HuH-7 (cell line): ENCODE measurements around the gene SUCO.

Experiments used
- DNase-seq: peaks from one replicate; pipeline ENCODE4 v3.0.0; 2011; ENCODE audit warnings: low spot score

Gene SUCO

DNA sequence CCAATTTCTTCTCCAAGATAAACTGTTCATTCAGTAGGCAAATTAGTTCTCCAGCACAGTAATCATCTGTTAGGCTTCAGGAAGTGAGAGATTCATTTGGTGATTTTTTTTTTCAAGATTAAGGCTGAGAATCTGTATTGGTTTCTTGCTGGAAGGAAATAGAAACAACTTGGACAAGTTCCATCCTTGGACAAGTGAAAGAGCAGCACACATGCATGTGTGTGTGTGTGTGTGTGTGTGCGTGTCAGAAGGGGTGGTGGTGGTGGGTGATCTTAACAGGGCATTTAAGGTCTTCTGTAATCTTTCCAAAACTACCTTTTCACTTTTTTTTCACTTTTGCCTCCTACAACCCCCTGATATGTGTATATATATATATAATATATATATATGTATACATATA is 15.9 kb upstream of the SUCO start:
- DNase-seq, result no peak

DNA sequence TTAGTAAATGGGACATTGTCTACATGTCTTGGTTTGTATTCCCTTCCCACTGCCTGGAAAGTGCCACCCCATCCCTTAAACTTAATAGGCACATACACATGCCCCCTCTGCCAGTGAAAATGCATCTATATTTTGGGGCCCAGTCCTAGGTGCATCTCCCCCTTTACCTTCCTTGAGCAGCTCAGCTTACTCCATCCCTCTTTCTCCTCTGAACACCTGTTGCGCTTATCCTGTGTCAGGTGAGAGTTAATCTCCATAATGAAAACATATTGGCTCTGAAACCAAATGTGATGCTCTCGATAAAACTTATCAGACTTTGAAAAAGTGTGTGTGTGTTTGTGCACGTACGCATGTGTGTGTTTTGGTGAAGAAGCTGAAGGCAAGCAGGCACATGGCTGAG is 15.4 kb upstream of the SUCO start:
- no peak for DNase-seq

- no peak for DNase-seq
Measured at GRCh38 chr1:172529304-172529703, 3.6 kb upstream of the SUCO start.

- DNase-seq, result no peak
Measured at GRCh38 chr1:172530000-172530399, 3.0 kb upstream of the SUCO start.

- DNase-seq, result no peak
Measured at GRCh38 chr1:172531412-172532182, 1.4 kb upstream of the SUCO start.

GRCh38 chr1:172532183-172532699 is 709 bp upstream of the SUCO start:
- peak; percentile 84 for DNase-seq

DNA sequence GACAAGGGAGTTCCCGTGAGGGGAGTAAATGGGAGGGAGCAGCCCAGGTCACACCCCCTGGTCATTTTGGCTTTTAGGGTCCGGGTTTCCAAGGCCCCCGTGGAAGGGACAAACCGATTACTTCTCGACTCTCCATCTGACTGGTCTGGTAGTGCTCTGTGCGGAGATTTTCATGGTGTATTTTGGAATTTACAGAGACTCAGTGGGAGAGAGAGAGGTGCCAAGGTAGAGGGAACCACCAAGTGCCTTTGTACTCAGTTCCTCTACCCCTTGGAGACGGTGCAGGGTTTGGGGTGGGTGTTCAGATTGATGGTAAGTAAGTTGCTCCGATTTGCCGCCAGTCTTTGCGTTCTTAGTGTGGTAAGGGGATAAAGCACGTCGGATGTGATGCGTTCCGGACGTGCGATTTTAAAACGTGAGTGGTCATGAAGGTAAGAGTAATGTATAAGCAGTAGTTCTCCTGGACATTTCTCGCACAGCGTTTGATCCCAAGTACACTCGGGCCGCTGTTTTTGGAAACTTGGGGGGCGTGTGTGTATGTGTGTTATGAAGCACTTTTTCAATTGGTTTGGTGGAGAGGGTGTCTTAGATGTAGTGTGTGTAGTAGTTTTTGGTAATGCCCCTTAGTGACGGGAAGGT is 682 bp downstream of the SUCO start:
- DNase-seq, result peak; percentile 16

GRCh38 chr1:172536256-172536655 is 3.3 kb downstream of the SUCO start:
- no peak for DNase-seq

GRCh38 chr1:172537366-172537765 is 4.4 kb downstream of the SUCO start:
- no peak for DNase-seq

DNA sequence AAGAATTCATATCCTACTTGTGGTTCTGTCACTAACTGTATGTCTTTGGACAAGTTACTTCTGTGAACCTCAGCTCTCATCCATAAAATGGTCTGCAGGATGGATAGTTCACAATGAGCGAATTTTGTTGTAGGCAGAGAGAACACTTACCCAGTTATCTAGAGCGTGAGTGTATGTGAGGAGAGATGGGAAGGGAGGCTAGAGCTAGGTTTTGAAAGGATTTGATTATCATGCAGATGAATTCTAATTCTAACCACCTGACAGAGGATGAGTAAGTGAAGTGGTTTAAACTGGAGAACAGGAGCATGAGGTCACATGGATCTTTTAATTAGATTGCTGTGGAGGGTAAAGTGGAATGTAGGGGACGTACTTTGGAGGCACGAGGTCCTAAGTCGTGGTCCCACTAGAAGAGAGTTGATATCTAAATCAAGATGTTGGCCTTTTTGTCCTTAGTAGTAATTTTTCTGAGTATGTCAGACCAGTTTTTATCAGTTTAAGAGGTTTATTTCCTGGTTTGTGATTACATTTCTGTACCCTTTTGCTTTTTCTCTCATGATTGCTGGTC is 5.0 kb downstream of the SUCO start:
- no peak for DNase-seq

DNA sequence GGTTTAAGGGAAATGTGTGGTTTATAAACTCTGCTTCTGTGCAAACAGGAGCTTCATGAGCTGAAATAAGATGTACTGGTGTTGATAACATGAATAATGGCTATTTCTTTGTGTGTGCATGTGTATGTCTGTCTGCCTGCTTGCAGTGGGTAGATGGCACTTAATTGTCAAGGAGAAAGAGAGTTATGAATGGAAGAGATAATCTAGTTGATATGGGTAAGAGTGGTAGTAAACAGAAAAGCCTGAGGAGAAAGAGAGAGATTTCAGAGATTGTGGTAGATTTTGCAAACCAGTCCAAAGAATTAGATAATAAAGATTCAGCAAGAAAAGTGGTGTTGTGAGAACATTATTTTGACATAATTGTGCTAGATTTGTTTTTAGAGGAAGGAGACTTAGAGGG is 7.7 kb downstream of the SUCO start:
- DNase-seq, result no peak

DNA sequence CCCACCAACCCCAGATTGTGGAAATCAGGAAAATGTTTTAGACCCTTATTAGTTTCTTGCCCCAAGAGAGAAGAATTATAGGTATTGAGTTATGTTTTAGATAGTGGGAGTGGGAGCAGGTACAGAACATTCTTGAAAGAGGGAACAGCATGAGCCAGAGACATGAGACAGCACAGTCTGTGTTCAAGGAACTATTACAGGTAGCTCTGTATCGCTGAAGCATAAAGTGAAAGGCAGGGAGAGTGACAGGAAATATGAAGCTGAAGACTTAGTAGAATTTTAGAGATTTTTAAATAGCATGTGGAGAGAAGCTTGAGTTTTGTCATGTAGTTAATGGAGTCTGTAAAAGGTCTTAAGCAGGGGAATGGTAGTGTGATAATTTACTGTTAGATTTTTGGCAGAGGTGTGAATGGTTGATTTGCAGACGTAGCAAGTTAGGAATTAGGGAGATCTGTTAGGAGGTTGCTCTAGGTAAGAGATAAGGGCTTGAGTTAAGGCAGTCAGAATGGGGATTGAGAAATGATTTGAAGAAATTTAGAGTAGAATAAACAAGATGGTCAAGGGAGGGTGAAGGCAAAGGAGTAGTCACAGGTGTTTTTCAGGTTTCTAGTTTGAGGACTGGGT is 11.6 kb downstream of the SUCO start:
- no peak for DNase-seq

DNA sequence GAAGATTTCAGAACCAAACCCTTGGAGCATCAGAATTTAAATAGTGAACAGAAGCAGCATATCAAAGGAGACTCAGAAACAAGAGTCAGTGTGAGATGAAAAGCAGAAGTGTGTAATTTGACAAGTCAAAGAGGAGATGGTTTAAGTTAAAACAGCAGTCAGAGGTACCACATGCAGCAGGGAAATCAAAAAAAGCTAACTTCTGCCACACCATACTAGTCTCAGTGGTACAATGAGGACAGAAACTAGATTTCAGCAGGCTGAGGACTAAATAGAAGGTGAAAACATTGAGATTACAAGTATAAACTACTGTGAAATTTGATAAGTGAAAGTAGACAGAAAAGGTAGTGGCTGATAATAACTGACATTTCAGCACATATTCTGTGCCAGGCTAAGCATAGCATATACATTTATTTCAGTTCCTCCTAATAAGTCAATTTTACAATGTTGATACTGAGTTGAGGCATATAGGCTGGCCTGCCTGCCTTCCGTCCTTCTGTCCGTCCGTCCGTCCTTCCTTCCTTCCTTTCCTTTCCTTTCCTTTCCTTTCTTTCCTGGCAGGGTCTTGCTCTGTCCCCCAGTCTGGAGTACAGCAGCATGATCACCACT is 12.6 kb downstream of the SUCO start:
- no peak for DNase-seq

DNA sequence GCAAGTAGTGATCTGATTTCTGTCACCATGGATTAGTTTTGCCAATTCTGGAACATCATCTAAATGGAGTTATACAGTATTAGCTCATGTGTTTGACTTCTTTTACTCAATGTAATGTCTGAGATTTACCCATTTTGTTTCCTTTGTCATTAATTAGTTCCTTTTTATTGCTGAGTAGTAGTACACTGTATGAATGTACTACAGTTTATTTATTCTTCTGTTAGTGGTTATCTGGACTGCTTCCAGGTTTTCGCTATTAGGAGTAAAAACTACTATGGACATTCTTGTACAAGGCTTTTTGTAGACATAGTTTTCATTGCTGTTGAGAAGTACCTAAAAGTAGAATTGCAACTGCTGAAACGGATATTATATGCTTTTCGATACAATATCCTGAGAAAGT is 14.1 kb downstream of the SUCO start:
- no peak for DNase-seq

DNA sequence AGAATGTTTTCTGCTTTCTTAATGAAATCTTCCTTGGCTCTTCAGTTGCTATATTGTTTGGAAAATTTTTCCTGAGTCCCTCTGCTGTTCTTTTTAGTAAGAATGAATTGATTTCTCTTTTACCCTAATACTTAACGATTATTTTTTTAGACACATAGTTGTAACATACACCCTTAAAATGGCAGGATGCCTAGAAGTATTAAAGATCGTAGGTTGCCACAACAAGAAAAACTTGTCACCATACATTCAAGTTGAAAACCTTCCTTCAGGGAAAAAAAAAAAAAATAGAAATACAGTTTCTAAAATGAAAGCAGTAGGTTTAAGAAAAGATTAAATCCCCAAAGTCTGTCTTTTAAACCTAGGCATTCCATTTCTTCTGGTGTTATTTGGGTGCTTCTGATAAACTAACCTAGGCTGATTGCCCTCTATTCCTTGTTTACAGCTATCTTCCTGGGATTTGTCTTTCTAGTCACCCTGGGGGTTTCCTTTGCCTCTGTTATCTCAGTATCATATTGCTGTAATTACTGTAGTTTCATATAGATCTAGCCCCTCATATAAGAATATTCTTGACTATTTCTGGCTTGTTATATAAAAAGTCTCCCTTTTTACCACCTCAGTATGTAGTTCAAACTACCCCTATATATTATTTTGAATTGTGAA is 16.8 kb downstream of the SUCO start:
- DNase-seq, result no peak

- no peak for DNase-seq
Measured at GRCh38 chr1:172551279-172551678, 18.3 kb downstream of the SUCO start.

- DNase-seq, result no peak
Measured at GRCh38 chr1:172554915-172555314, 22.0 kb downstream of the SUCO start.

- no peak for DNase-seq
Measured at GRCh38 chr1:172556461-172556860, 23.5 kb downstream of the SUCO start.

GRCh38 chr1:172557270-172557669 is 24.3 kb downstream of the SUCO start:
- no peak for DNase-seq

DNA sequence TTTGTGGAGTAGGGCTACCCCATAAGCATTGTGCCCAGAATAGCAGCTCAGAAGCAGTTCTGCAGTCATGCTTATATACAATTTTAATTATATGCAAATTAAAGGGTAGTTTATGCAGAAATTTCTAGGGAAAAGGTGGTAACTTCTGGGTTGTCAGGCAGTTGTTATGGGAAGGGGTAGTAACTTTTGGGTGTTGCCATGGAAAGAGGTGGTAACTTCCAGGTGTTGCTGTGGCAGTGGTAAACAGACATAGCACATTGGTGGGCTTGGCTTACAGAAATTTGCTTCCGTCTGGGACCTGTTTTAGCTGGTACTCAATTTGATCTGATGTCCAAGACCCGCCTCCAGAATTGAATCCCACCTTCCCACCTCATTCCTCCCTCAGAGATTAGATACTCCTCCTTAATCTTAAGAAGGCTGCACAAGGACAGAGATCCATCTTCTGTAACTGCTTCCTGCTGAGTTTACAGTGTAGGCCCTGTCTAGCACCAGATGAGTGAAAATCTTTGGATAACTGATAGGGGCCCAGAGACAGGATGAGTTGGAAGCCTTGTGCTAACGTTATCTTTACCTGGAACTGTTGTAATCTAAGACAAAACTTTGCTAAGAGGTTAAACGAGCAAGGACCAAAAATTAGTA is 26.7 kb downstream of the SUCO start:
- no peak for DNase-seq

GRCh38 chr1:172561252-172561651 is 28.3 kb downstream of the SUCO start:
- DNase-seq, result no peak
